ENCODE data around the gene BPIFB2. TPM values are rescaled to one million over a fixed set of nuclear protein-coding genes. Genes with fewer than 3 reads are reported as not detected.
"Not testable (repeated sequence)": the region's sequence is repeated elsewhere in the genome, so short reads cannot be mapped to it uniquely, and the experiment has no call there.

The BPIFB2 gene
- total RNA-seq, 1 experiment from 2014 or later, result not detected

DNA sequence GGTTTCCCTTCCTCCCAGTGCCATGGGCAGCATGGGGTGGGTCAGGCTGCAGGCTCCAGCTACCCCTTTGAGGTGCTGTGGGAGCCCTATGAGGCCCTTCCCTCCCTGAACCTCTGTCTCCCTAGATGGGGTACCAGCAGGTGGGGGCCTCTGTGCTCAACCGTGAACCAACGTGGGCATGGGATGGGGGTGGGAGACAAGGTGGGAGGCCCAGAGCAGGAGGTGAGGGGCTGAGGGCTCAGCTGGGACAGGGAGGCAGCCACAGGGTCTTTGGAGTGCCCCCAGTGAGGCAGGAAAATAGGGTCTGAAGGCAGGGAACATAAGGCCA, 36.6 kb upstream of the BPIFB2 start:
- DNase-seq (ENCODE audit: low spot score), result no peak

GRCh38 chr20:32971703-32972161, 35.8 kb upstream of the BPIFB2 start:
- no peak for DNase-seq (ENCODE audit: low spot score)

DNA sequence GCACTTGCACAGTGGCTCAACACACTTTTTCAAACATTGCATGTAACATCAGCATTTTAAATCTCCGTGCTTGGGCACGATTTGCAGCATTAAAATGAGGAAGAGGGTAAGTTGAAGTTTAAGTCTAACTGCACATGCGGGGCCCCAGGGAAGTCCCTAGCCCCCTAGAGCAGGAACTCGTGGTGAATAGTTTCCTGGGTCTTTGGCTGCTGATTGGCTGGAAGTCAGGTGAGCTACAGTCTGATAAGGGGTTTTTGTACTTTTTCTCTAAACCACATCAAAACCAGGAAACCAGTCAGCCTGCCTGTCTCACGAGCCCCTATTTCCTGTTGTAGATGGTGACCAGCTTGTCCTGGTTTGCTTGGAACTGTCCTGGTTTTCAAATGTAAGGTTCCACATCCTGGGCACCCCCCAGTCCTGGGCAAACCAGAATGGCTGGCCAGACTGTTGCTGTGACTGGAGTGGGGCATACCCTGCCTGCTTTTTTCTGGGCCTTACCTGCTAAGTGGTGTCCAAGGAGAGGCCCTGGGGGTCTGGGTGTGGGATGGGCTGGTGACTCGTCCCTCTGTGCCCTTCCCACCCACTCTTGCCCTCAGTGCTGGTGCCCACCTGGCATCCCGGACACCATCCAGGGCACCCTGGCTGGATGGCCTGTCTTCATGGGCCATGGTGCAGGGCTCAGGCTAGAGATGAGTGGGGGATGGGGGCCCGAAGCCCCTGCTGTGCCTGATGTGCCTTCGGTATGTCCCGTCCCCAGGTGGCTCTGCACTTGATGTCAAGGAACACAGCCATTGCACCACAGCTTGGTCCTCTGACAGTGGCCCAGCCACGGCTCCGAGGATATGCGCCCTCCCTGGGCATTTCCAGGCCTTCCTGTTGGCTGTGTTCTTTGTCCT, 35.1 kb upstream of the BPIFB2 start:
- no peak for DNase-seq (ENCODE audit: low spot score)

GRCh38 chr20:32973077-32973717, 34.3 kb upstream of the BPIFB2 start:
- DNase-seq (ENCODE audit: low spot score), result no peak

- not testable (repeated sequence) for DNase-seq (ENCODE audit: low spot score)
These were observed 33.1 kb upstream of the BPIFB2 start for GRCh38 chr20:32974204-32975064.

GRCh38 chr20:32975121-32975520, 32.4 kb upstream of the BPIFB2 start:
- DNase-seq (ENCODE audit: low spot score), result not testable (repeated sequence)

DNA sequence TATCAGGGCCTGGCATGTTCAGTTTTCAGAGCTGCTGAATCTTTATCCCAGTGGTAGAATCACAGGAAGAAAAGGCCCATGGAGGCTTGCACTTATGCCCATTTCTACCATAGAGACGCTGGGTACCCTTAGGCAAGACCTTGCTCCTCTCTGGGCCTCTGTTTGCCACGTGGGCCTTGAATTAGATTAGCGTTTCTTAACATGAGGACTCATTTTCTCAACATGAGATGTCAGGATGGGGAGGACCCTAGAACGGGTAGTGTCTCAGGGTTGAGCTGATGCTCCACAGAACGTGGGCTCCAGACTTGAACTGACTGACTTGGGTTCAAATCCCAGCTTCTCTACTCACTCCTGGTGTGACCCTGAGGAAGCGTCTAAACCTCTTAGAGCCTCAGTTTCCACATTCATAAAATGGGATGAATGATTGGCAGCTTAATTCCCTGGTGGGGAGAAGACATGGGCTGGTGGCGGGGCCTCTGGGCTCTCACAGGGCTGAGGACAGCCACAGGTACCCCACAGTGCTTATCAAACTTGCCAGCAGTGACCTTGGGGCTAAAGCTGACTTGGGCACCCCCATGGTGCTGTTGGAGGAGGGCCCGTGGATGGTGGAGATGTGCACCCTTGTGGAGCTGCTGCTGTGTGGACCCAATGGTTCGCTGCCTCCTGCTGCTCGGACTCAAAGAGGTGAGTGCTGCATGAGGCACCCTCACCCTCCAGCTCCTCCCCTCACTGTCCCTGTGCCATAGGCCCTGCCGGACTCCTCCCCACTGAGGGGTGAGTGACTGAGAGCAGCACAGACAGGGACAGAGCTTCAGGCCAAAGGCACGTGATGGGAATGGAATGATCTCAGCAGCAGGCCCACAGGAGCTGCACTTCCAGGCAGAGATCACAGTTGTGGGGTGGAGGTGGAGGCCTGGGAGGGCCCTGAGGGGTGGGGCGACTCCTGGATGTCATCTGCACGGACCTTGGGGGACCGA, 31.5 kb upstream of the BPIFB2 start:
- peak; percentile 76 for DNase-seq (ENCODE audit: low spot score)

GRCh38 chr20:32976746-32977145, 30.8 kb upstream of the BPIFB2 start:
- peak; percentile 45 for DNase-seq (ENCODE audit: low spot score)

DNA sequence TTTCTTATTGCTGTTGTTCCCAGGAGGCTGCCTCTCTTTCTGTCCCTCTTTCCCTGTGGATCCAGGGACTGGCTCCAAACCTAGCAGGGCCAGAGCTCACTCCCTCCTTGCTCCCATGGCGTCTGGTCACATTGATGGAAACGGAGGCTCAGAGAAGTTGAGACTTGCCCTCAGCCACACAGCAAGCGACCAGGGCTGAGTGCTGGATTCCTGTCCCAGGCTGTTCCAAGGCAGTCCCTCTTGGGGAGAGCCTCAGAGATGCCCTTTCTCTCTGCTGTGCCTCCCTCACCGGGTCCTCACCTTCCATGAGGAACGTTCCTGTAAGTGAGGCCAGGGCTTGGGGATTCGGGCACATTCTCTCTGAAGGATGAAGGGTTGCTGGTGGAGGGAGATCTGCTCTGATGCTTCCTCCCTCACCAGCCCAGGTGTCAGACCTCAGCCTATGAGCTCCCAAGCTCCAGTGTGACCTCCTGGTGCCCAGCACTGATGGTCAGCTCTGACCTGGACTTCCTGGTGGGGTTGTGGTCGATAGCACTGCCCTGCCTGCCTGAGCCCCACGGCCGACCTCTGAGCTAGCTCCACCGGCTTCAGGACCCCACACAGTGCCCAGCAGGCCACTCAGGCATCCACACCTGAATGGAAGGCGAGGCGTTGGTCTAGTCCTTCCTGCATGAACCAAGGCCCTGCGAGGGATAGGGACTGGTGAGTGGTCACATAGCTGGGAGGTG, 30.1 kb upstream of the BPIFB2 start:
- DNase-seq (ENCODE audit: low spot score), result no peak

DNA sequence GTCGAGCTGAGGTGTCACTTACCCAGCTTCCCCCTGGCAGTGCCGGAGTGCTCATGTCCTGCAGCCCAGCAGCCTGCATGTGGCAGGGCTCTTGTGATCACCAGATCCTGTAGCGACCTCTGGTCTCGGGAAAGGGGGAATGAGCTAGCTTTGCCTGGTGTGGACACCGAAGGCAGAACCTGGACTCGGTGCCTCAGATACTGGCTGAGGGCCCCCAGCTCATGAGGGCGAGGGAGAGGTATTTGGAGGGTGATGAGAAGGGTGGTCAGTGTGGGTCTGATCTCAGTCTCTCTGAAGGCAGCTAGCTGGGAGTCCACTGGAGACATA, 29.5 kb upstream of the BPIFB2 start:
- DNase-seq (ENCODE audit: low spot score), result no peak

DNA sequence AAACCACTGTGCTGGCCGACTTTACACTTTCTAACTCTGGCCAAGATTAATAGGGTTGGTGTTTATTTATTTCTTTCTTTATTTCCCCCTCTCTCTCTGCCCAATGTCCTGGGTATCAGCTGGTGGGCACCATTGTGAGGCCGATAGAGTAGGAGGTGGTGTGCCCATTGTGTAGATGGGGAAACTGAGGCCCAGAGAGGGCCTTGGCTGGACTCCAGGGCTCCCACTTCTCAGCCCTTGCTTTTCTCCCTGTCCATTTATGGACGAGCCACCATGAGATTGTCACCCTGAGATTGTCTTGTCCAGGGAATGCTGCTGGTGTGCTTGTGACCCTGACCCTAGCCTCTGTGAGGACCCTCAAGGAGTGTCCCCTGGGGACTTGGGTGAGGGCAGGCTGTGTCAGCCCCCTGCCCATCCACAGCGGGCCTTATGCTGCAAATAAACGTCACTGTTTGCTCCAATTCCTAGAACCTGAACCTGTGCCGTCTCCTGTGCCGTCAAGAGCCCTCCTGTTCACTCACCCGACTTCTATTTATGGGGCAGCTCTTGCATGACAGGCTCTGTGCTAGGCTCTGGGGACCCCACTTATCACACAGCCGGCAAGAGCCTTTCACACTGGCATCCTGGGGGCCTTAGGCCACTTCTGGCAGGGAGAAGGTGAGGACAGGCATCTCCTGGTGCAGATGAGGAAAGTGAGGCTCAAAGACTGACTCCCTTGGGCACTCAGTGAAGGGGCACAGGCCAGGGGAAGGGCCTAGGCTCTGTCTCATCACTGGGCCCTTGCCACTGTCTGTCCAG, 28.1 kb upstream of the BPIFB2 start:
- no peak for DNase-seq (ENCODE audit: low spot score)

DNA sequence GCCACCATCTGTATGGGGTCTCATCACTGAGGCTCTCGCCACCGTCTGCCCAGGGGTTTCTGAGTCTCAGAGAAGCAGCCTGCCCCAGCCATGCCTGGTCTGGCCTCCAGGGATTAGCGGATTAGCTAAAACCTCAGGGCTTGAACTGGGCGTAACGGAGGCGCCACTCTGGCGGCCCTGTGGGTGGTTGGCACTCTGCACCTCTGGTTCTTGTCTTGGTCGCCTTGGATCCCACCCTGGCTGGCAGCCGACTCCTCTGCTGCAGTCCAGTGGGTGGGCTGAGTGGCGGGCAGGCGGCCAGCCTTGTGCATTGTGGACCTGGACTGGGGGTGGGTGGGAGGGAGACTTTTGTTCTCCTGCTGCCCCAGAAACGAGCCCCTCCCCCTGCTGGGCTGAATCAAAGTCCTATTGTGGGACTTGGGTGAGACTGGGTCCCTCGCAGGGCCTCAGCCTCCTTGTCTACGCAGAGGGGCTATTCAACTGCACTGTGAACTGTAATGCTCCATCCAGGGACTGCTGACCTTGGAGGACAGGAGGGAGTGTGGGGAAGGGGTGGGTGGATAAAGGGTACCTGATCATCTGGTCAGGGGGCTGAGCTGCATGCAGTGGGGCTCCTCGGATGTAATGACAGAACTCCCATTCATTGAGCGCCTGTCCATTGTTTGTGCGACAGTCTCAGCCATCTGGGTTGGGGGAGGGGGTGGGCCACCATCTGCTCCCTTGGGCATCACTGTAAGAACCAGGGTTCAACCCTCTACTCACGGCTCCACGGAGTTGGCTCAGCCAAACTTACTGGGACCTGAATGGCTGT, 27.2 kb upstream of the BPIFB2 start:
- no peak for DNase-seq (ENCODE audit: low spot score)

DNA sequence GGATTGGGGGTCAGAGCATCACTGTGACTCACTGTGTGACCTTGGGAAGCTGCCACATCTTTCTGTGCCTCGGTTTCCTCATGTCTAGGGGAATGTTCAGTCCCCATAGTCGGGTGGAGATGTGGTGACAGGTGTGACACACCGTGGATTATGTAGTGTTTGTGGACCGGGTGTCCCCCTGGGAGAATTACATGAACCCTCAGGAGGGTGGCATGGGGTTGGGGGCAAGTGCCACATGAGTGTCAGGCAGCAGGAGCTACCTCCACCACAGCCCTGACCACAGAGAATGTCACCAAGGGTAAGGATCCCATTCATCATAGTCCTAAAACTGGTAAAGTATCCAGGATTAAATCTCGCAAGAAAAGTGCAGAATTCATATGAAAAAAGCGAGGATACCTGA, 26.5 kb upstream of the BPIFB2 start:
- DNase-seq (ENCODE audit: low spot score), result no peak

DNA sequence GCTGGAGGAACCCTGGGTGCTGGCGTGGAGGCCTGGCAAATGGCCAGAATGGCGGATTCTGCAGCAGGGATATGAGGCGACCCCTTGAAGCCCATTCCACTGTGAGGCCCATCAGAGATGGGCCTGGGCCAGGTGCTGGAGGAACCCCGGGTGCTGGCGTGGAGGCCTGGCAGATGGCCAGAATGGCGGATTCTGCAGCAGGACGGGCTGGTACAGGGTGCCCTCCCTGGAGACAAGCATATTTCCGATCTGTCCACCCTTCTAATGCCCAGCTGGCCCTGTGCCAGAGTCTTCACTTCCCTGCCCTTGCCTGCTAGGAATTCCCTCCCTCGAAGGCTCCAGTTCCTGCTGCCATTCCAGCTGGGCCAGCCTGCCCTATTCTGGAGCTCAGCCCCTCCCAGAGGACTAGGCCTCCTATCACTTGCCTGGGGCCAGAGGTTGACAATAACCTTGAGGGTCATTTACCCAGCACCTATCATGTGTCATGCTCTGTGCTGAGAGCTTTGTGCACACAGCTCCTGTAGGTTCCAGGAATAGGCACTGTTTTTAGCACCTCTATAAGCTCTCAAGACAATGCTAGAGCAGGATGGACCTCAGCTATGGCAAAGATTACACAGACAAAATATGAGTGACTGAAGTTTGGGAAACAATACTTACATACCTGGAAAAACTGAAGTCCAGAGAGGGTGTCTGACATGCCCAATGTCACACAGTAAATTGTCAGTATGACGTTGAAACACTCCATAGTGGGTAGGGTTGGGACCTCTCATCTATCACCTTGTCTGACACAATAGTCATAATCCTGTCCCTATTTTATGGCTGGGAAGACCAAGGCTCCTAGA, 24.7 kb upstream of the BPIFB2 start:
- DNase-seq (ENCODE audit: low spot score), result peak; percentile 33

- no peak for DNase-seq (ENCODE audit: low spot score)
These were observed 23.9 kb upstream of the BPIFB2 start for GRCh38 chr20:32983459-32984112.

DNA sequence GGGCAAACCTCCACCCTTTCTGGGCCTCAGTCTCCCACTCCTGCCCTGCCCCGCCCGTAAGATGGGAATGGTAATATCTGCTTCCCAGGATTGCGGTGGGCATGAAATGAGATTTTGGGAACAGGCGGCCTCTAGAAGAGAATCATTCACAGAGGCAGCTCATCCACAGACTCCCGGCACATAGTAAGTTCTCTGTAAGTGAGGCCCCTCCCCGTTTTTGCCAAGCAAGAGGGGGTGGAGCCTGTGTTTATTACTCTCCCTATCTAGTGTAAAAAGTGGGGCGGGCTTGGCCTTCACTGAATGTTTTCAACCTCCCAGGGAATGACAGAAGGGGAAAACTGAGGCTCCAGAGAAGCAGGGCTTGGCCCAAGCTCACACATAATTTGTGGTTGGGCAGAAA, 23.3 kb upstream of the BPIFB2 start:
- no peak for DNase-seq (ENCODE audit: low spot score)

DNA sequence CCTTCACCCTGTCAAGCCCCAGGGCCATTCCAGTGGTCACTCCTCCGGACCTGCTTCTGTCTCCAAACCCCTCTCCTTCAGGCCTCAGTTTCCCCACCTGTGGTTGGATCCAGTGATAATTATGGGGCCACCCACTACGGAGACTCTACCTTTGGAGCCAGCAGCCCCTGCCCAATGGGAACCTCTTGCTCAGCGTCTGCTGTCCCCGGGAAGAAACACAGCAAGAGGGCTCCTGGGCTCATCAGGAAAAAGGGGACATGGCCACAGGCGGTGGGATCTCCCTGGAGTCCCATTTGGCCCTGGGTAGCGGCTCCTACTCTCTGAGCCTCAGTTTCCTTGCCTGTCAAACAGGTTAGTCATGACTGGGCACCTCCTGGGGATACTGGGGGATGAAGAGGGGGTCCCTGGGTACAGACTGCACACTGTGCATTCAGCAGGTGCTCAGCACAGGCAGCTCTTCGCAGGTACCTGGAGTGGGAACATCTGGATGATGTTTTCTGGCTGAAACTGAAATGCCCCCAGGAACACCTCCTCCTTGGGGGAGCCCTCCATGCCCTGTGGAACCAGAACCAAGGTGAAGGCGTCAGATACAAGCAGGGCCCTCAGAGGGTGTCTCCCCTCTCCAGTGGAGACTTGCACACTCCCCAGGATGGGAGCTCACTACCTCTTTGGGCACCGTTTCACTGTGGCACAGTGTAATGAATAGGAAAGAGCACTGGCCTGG, 22.7 kb upstream of the BPIFB2 start:
- DNase-seq (ENCODE audit: low spot score), result no peak
